B cell (primary cell): ENCODE data around the gene KIAA0825. TPM values are rescaled to one million over a fixed set of nuclear protein-coding genes. Genes with fewer than 3 reads are reported as not detected.

Experiments used
- ATAC-seq: fragments of 200-7000 bp; cut with Tn5 transposase; one replicate; pipeline ENCODE4 v1.10.0; 2021; ENCODE audit warnings: low read depth, mild to moderate bottlenecking, moderate number of reproducible peaks, moderate library complexity
- CTCF ChIA-PET: fragments of 350-600 bp; sonication (Branson Sonifier 250); formaldehyde crosslinking; loops from one replicate; lab custom pipeline; 2021; ENCODE audit warnings: antibody characterized with exemption, inconsistent platforms; lab: Charles Lee
- POLR2A ChIA-PET: fragments of 350-600 bp; sonication (Branson Sonifier 250); formaldehyde crosslinking; loops from one replicate; lab custom pipeline; 2021; ENCODE audit warnings: antibody characterized with exemption; lab: Charles Lee
- DNase-seq: peaks from one replicate; pipeline ENCODE4 v3.0.0; 2013
- H2AFZ ChIP-seq: 2 replicates; pipeline ENCODE4 v1.6.1; 2012; ENCODE audit warnings: mild to moderate bottlenecking, low read depth, low read length; ENCODE audit not compliant: insufficient read depth, poor library complexity, severe bottlenecking
- H3K27ac ChIP-seq, 2 donors: 1 replicate in 1 of 2; 2 replicates in 1 of 2; pipeline ENCODE4 v1.5.1; 2012 to 2013; ENCODE audit warnings: low read length in 2 of 2, mild to moderate bottlenecking in 2 of 2, moderate library complexity in 1 of 2
- H3K27me3 ChIP-seq, 4 experiments: fragments of 200-600 bp in 1 of 4; sonication (generic) in 1 of 4; replicated peaks in 1 of 4; 1 replicate in 2 of 4; 2 replicates in 2 of 4; pipeline versions ENCODE4 v1.6.1 to v1.7.0; 2013 to 2016; ENCODE audit warnings: low read length in 3 of 4, mild to moderate bottlenecking in 2 of 4, mixed read lengths in 1 of 4, moderate library complexity in 1 of 4; ENCODE audit not compliant: insufficient read depth in 4 of 4, control insufficient read depth in 3 of 4; ENCODE audit errors: control extremely low read depth in 1 of 4
- H3K36me3 ChIP-seq, 2 experiments: replicated peaks in 1 of 2; 1 replicate in 1 of 2; 2 replicates in 1 of 2; pipeline versions ENCODE4 v1.6.1 to v1.7.1; 2013; ENCODE audit warnings: low read length in 1 of 2; ENCODE audit not compliant: insufficient read depth in 2 of 2, control insufficient read depth in 1 of 2; ENCODE audit errors: control extremely low read depth in 1 of 2, extremely low read depth in 1 of 2
- H3K4me1 ChIP-seq, 2 donors: fragments of 200-600 bp in 1 of 2; sonication (generic) in 1 of 2; 1 replicate in 1 of 2; 2 replicates in 1 of 2; pipeline versions ENCODE4 v1.5.1 to v1.6.1; 2013 to 2017; ENCODE audit warnings: low read length in 2 of 2; ENCODE audit not compliant: control insufficient read depth in 2 of 2, insufficient read depth in 2 of 2
- H3K4me2 ChIP-seq: replicated peaks from 2 replicates; pipeline ENCODE3; 2012; ENCODE audit warnings: mild to moderate bottlenecking, low read depth, low read length; ENCODE audit not compliant: poor library complexity, severe bottlenecking
- H3K4me3 ChIP-seq, 5 experiments: fragments of 200-600 bp in 1 of 5; sonication (generic) in 1 of 5; 1 replicate in 3 of 5; 2 replicates in 2 of 5; pipeline versions ENCODE4 v1.5.1 to v1.7.0; 2011 to 2016; ENCODE audit warnings: low read length in 4 of 5, mild to moderate bottlenecking in 4 of 5, low read depth in 2 of 5, control low read depth in 1 of 5, moderate library complexity in 1 of 5; ENCODE audit not compliant: insufficient read depth in 1 of 5; ENCODE audit errors: control extremely low read depth in 1 of 5, extremely low read depth in 1 of 5
- H3K79me2 ChIP-seq: fragments of 200-600 bp; sonication (generic); one replicate; pipeline ENCODE4 v1.6.0; 2016; ENCODE audit warnings: low read length; ENCODE audit not compliant: control insufficient read depth, insufficient read depth
- H3K9ac ChIP-seq: fragments of 200-600 bp; sonication (generic); 2 replicates; pipeline ENCODE4 v1.6.1; 2017; ENCODE audit warnings: mild to moderate bottlenecking, low read length, moderate library complexity
- H3K9me3 ChIP-seq, 3 donors: one replicate each; pipeline versions ENCODE4 v1.6.1 to v1.7.1; 2013; ENCODE audit warnings: low read length in 2 of 3; ENCODE audit not compliant: control insufficient read depth in 2 of 3, insufficient read depth in 1 of 3; ENCODE audit errors: control extremely low read depth in 1 of 3
- H4K20me1 ChIP-seq: 2 replicates; pipeline ENCODE4 v1.6.0; 2012; ENCODE audit warnings: mild to moderate bottlenecking, low read length; ENCODE audit not compliant: insufficient read depth, control insufficient read depth, poor library complexity, severe bottlenecking
- H3K27ac Mint-ChIP-seq: one replicate; pipeline ENCODE4 v1.8.0; 2021; ENCODE audit warnings: mixed read lengths
- H3K27me3 Mint-ChIP-seq: one replicate; pipeline ENCODE4 v1.8.0; 2021; ENCODE audit warnings: mixed read lengths
- H3K4me1 Mint-ChIP-seq: one replicate; pipeline ENCODE4 v1.8.0; 2021; ENCODE audit warnings: mixed read lengths
- H3K4me3 Mint-ChIP-seq: one replicate; pipeline ENCODE4 v1.8.0; 2021; ENCODE audit warnings: mixed read lengths
- H3K9me3 Mint-ChIP-seq: one replicate; pipeline ENCODE4 v1.8.0; 2022; ENCODE audit warnings: mixed read lengths; ENCODE audit not compliant: insufficient read depth
- EZH2 ChIP-seq: IDR thresholded peaks from 2 replicates; pipeline ENCODE4 v1.6.1; 2012; ENCODE audit warnings: borderline replicate concordance, low read depth, mild to moderate bottlenecking, moderate library complexity, low read length; ENCODE audit not compliant: insufficient read depth, poor library complexity, severe bottlenecking
- WGBS: methylation state at CpG from one replicate; pipeline ENCODE4 v1.1.5; 2013; ENCODE audit warnings: missing lambda C conversion rate; ENCODE audit not compliant: insufficient coverage; 5-methylcytosine and 5-hydroxymethylcytosine counted together
- intact Hi-C: fragments of 100-400 bp; cut with micrococcal nuclease; formaldehyde crosslinking; loops from one replicate; pipeline ENCODE4 v1.10.0; 2022
- polyA plus RNA-seq: library from polyadenylated mRNA; depleted of rRNA; stranded (reverse); fragments of >200 nt; gene quantifications from 2 replicates; pipeline ENCODE4 v1.2.3, GENCODE V29; 2012
- total RNA-seq, 2 donors: library from RNA; stranded (reverse); fragments of 120-200 nt in 1 of 2; gene quantifications; 1 replicate in 1 of 2; 2 replicates in 1 of 2; pipeline versions ENCODE4 v1.2.3 to v1.2.4, GENCODE V29; 2013 to 2022
- TF ChIP-seq, protein P1 (sequence below): fragments of 200-600 bp; IDR thresholded peaks from one replicate; pipeline ENCODE4 v1.8.0; 2022; ENCODE audit warnings: antibody characterized with exemption, mild to moderate bottlenecking

The KIAA0825 gene
- total and polyA plus RNA-seq, 2 donors (not counting 1 experiment from before 2014, with no cell fraction given) = 0.43 to 2.7 TPM

DNA sequence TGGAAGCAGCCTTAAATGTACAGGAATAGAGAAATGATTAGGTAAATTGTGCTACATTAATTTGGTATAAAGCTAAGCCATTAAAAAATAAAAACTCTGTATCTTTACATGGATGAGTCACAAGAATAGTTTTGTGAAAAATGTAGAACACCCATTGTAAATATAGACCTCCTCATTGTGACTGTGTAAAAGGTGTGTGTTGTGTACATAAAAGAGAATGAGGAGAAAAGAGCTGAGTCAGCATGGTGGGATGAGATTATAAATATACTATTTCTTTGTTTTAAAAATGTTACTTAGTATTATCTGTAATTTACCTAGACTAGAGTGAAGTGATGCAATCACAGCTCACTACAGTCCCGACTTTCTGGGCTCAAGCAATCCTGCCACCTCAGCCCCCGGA lies 250.5 kb downstream of the KIAA0825 start:
- POLR2A ChIA-PET = no interaction called here
- intact Hi-C loops = no loop called here

DNA sequence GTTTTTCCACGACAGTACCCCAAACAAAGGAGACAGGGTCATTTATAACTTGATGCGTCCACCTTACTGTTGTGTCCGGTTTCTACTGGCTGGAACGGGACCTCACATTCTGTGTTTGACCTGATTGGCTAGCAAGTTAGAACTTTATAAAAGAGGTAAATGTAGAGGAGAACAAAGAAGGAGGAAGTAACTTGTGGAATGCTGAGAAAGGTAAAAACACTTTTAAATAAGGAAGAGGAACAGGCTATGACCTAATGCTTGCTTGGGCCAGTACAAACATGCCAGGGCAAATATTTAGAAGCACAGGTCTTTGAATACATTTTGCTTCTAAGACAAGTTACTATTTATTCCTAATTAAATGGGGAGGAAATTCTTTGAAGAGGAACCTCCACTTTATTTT lies 251.6 kb downstream of the KIAA0825 start:
- no peaks in the 10 kb centered on the region for H3K36me3 ChIP-seq
- Mint-ChIP-seq H3K27me3 (no peaks in the 10 kb centered on the region), H3K9me3 (no peaks in the 10 kb centered on the region), H3K4me1 (no peaks in the 10 kb centered on the region), H3K27ac (no peak overlapping the region), H3K4me3 (no peak overlapping the region)
- H3K4me3 ChIP-seq = no peak overlapping the region
- no peaks in the 10 kb centered on the region for H3K4me1 ChIP-seq
- H3K79me2 ChIP-seq = no peaks in the 10 kb centered on the region
- H3K27ac ChIP-seq = no peak overlapping the region
- ChIA-PET CTCF (no interaction called here), POLR2A (no interaction called here)
- no peak overlapping the region for H3K4me2 ChIP-seq
- no peaks in the 10 kb centered on the region for H4K20me1 ChIP-seq
- DNase-seq (no peak), ATAC-seq (no peak)
- H2AFZ ChIP-seq = no peak overlapping the region
- no peak overlapping the region for H3K9ac ChIP-seq
- WGBS = 98% methylated on average over 4 of the region's 4 CpGs
- H3K9me3 ChIP-seq = no peaks in the 10 kb centered on the region
- no peaks in the 10 kb centered on the region for H3K27me3 ChIP-seq
- intact Hi-C loops = no loop called here
- TF ChIP-seq, protein P1, sequence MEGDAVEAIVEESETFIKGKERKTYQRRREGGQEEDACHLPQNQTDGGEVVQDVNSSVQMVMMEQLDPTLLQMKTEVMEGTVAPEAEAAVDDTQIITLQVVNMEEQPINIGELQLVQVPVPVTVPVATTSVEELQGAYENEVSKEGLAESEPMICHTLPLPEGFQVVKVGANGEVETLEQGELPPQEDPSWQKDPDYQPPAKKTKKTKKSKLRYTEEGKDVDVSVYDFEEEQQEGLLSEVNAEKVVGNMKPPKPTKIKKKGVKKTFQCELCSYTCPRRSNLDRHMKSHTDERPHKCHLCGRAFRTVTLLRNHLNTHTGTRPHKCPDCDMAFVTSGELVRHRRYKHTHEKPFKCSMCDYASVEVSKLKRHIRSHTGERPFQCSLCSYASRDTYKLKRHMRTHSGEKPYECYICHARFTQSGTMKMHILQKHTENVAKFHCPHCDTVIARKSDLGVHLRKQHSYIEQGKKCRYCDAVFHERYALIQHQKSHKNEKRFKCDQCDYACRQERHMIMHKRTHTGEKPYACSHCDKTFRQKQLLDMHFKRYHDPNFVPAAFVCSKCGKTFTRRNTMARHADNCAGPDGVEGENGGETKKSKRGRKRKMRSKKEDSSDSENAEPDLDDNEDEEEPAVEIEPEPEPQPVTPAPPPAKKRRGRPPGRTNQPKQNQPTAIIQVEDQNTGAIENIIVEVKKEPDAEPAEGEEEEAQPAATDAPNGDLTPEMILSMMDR = no peak
- TF ChIP-seq EZH2 = no peak

More for the DNA sequence above, 250.5 kb downstream of the KIAA0825 start:
- Mint-ChIP-seq H3K27me3 (no peaks in the 10 kb centered on the region), H3K9me3 (no peaks in the 10 kb centered on the region), H3K4me1 (no peaks in the 10 kb centered on the region), H3K27ac (no peak overlapping the region), H3K4me3 (no peak overlapping the region)
- no peaks in the 10 kb centered on the region for H4K20me1 ChIP-seq
- no peak overlapping the region for H2AFZ ChIP-seq
- CTCF ChIA-PET = no interaction called here
- H3K9ac ChIP-seq = no peak overlapping the region
- no peaks in the 10 kb centered on the region for H3K36me3 ChIP-seq
- DNase-seq = no peak
- no peaks in the 10 kb centered on the region for H3K4me1 ChIP-seq
- TF ChIP-seq, protein P1 = no peak
- no peak for TF ChIP-seq EZH2
- H3K27me3 ChIP-seq = no peaks in the 10 kb centered on the region
- H3K79me2 ChIP-seq = no peaks in the 10 kb centered on the region
- H3K27ac ChIP-seq = no peak overlapping the region
- no peak overlapping the region for H3K4me3 ChIP-seq
- ATAC-seq = no peak
- H3K9me3 ChIP-seq = no peaks in the 10 kb centered on the region
- WGBS = no CpG with 5 or more reads among the region's 2 CpGs
- H3K4me2 ChIP-seq = no peak overlapping the region
